ENCODE measurements around the gene ZNF555. TPM values are rescaled to one million over a fixed set of nuclear protein-coding genes. Genes with fewer than 3 reads are reported as not detected.

ZNF555 gene
- total and polyA plus RNA-seq, 10 donors = 1.4 to 10.8 (median 7.2) TPM

- no peak for DNase-seq
- intact Hi-C loops (cut with DNase I; ENCODE audit: low total_unique reads) = no loop called here
- Histone ChIP-seq H3K4me3 (no peak overlapping the region), H3K27ac (no peak overlapping the region), H3K9me3 (no peaks in the 10 kb centered on the region), H3K36me3 (peaks cover 0 to 98% (median 56%) of the 10 kb centered on the region in 6 donors), H3K27me3 (replicated peaks in 1 of 7) (no peaks in the 10 kb centered on the region), H3K4me1 (no peaks in the 10 kb centered on the region)
- WGBS, 5 donors = 96 to 97% (median 96%) methylated on average over 16 to 17 of the region's 17 CpGs
- TF ChIP-seq POLR2A (IDR thresholded peaks at IDR 0.05) (no peak), CTCF (IDR thresholded peaks at IDR 0.05 in 8 of 11, conservative IDR thresholded peaks at IDR 0.05 in 3 of 11) (no peak), POLR2AphosphoS5 (IDR thresholded peaks at IDR 0.05) (no peak)
Measured at GRCh38 chr19:2802826-2803225, 38.4 kb upstream of the ZNF555 start.

- Histone ChIP-seq H3K27me3 (replicated peaks in 1 of 7) (no peaks in the 10 kb centered on the region), H3K27ac (no peak overlapping the region), H3K4me3 (no peak overlapping the region), H3K4me1 (no peaks in the 10 kb centered on the region), H3K9me3 (no peaks in the 10 kb centered on the region), H3K36me3 (peaks cover 0 to 98% (median 62%) of the 10 kb centered on the region in 6 donors)
- TF ChIP-seq POLR2A (IDR thresholded peaks at IDR 0.05) (no peak), POLR2AphosphoS5 (IDR thresholded peaks at IDR 0.05) (no peak), CTCF (IDR thresholded peaks at IDR 0.05 in 8 of 11, conservative IDR thresholded peaks at IDR 0.05 in 3 of 11) (no peak)
- 93 to 95% (median 95%) methylated on average over 29 of the region's 29 CpGs for WGBS, 5 donors
- intact Hi-C loops (cut with DNase I; ENCODE audit: low total_unique reads) = no loop called here
- DNase-seq = no peak
Measured at GRCh38 chr19:2803486-2804155, 37.7 kb upstream of the ZNF555 start.

- intact Hi-C loops (cut with DNase I; ENCODE audit: low total_unique reads) = no loop called here
- Histone ChIP-seq H3K36me3 (peaks cover 0 to 98% (median 64%) of the 10 kb centered on the region in 6 donors), H3K27ac (no peak overlapping the region), H3K27me3 (replicated peaks in 1 of 7) (no peaks in the 10 kb centered on the region), H3K4me1 (no peaks in the 10 kb centered on the region), H3K9me3 (no peaks in the 10 kb centered on the region), H3K4me3 (no peak overlapping the region)
- WGBS, 5 donors = 87 to 89% (median 87%) methylated on average over 16 to 27 of the region's 27 CpGs
- TF ChIP-seq POLR2AphosphoS5 (IDR thresholded peaks at IDR 0.05) (no peak), CTCF (IDR thresholded peaks at IDR 0.05 in 8 of 11, conservative IDR thresholded peaks at IDR 0.05 in 3 of 11) (no peak), POLR2A (IDR thresholded peaks at IDR 0.05) (no peak)
- no peak for DNase-seq
Measured at GRCh38 chr19:2804156-2805004, 36.9 kb upstream of the ZNF555 start.
